Bone marrow (tissue), 2 donors: ENCODE data around the gene ZNF8.
"Not testable (repeated sequence)": the region's sequence is repeated elsewhere in the genome, so short reads cannot be mapped to it uniquely, and the experiment has no call there.

Experiments used
- DNase-seq, 2 donors: peaks; one replicate each; lab custom pipeline; 2025; lab: John Stamatoyannopoulos, UW

Gene ZNF8

DNA sequence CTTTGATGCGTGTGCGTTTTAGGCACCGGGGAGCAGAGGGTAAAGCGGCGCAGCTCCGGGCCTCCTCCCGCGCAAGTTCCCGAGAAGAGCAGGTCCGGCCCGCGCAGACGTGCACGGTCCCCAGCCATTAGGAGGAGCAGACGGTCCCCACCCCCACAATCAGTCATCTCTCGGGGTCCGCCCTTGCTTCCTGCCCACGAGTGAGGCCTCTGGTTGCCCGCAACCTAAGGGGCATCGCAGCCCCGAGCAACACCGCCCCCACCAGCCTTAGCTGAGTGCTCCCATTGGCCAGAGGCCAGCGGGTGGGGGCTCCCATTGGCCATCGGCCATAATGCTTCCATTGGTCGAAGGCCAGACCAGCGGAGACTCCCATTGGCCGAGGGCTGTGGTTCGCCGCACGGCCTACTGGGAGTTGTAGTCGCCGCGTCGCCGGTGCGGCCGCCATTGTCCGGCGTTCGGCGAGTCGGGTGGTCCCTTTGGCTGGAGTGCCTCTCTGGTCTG lies at the start of gene ZNF8:
Gene ZNF8 (plus strand): TSS at position 415 of the 501 bp plus-strand sequence. CDS start 127 bp downstream, outside the sequence.
- peak; percentile 80 to 97 for DNase-seq

DNA sequence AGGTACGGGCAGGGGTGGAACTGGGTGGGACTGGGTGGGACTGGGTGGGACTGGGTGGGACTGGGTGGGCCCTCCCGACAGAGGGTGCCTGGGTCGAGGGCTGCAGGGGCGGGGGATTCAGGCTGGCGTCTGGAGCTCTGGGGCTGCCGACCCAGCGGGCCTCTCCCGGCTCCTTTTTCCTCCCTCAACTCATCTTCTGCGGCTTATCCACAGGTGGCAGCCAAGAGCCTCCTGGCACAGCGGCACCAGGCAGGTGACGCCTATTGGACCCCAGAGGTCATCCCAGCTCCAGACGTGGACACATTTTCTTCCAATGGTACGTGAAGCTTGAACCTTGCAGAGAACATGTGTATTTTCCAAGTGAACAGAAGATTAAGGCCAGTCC lies 49.5 kb upstream of the ZNF8 start:
- no peak for DNase-seq

DNA sequence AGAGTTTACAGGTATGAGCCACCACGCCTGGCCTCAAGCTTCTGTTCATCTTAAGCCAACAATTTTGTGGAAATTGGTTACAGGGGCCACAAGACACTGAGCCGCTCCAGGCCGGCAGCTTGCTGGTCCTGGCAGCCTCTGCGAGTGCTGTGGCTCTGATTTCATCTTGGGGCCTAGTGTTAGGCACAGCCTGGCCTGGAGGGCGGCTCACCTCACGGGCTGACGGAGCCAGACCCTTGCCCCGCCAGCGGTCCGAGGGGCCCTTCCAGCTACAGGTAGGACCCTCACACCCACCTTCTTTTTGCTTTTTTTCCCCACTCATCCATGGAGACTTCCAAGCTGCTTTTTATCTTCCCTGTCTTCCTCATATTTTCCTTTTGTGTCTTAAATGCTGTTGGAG lies 41.4 kb upstream of the ZNF8 start:
- DNase-seq = no peak

DNA sequence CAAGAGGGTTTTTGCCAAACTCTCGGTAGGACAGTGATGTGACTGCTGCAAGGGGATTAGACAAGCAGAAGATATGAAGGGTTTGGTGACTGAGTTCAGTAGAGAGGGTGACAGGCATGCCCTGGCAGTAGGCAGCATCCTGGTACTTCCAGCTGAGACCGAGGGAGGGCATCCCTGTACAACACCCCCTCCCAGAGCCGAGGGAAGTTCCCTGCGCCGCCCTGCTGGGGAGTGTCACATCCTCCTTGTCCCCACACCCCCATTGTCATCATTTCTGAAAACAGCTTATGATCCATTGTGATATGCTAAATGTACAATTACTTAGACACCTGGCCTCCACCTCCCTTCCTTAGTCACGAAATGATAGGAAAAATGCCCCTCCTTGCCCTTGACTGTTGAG lies 35.4 kb upstream of the ZNF8 start:
- no peak for DNase-seq

DNA sequence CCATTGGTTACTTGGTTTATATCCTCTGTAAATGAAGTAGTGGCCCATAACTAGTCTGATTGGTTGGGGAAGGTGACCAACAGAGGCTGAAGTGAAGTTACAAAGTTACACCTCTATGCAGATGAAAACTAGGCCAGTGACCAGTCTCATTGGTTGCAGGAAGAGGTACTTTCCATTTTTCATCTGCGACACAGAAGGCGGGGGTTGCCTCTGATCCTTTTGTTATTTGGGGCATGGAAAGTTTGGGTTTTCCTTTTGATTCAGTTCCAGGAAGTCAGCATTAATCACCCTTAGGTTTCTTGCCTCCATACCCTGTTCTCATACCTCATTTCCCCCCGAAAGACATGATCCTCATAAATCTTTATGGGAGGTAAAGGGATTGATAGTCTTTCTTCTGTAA lies 29.9 kb upstream of the ZNF8 start:
- no peak for DNase-seq

- no peak for DNase-seq
These were observed 26.6 kb upstream of the ZNF8 start for GRCh38 chr19:58252102-58252685.

DNA sequence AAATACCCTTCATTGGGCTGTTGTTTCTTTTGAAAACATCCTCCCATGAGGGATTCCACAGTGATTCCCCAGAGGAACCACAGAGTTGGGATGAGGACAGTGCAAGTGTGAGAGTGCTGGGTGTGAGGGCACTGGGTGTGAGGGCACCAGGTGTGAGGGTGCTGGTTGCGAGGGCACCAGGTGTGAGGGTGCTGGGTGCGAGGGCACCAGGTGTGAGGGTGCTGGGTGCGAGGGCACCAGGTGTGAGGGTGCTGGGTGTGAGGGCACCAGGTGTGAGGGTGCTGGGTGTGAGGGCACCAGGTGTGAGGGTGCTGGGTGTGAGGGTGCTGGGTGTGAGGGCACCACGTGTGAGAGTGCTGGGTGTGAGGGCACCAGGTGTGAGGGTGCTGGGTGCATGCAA lies 20.5 kb upstream of the ZNF8 start:
- DNase-seq = not testable (repeated sequence)

- no peak for DNase-seq
These were observed 17.2 kb upstream of the ZNF8 start for GRCh38 chr19:58261600-58261967.

- no peak for DNase-seq
These were observed 16.5 kb upstream of the ZNF8 start for GRCh38 chr19:58261968-58262921.

GRCh38 chr19:58262922-58263296 lies 15.8 kb upstream of the ZNF8 start:
- DNase-seq = no peak

DNA sequence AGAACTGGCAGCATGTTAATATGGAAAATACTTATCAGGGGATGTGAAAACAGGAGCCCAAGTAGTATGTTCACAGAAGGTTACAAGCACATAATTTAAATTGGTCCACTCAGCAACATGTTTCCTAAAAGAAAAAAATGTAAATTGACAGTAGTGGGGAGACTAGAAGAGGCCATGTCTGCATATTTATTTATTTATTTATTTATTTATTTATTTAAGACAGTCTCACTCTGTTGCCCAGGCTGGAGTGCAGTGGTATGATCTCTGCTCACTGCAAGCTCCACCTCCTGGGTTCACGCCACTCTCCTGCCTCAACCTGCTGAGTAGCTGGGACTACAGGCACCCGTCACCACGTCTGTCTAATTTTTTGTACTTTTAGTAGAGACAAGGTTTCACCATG lies 13.7 kb upstream of the ZNF8 start:
- no peak for DNase-seq

GRCh38 chr19:58268344-58268743 lies 10.4 kb upstream of the ZNF8 start:
- no peak for DNase-seq

GRCh38 chr19:58274771-58275201 lies 4.0 kb upstream of the ZNF8 start:
- DNase-seq = no peak

DNA sequence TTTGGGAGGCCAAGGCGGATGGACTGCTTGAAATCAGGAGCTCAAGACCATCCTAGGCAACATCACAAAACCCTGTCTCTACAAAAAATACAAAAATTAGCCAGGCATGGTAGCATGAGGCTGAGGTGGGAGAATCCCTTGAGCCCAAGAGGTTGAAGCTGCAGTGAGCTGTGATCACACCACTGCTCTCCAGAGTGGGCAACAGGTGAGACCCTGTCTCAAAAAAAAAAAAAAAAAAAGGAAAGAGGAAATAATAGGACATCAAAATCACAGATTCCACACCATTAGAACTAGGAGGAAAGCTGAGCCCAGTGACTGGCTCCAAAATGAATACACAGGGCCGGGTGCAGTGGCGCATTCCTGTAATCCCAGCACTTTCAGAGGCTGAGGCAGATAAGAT lies 3.2 kb upstream of the ZNF8 start:
- no peak for DNase-seq

DNA sequence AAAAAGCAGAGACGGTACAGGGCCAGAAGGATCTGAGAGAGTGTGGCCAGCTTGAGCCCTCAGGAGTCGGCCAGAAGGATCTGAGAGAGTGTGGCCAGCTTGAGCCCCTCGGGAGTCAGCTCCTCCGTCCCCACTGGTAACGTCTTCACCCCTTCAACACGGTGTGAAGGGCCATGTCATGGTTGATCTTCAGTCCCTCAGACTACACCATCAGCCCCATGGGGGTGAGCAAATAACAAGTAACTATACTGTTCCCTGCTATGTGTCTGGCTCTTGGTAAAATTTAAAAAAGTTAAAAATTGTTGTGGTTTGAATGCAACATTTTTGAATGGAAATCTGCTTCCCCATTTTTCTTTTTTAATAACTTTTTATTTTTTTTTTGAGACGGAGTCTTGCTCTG lies 1.6 kb upstream of the ZNF8 start:
- DNase-seq = no peak

- no peak for DNase-seq
These were observed 811 bp upstream of the ZNF8 start for GRCh38 chr19:58277748-58278540.

DNA sequence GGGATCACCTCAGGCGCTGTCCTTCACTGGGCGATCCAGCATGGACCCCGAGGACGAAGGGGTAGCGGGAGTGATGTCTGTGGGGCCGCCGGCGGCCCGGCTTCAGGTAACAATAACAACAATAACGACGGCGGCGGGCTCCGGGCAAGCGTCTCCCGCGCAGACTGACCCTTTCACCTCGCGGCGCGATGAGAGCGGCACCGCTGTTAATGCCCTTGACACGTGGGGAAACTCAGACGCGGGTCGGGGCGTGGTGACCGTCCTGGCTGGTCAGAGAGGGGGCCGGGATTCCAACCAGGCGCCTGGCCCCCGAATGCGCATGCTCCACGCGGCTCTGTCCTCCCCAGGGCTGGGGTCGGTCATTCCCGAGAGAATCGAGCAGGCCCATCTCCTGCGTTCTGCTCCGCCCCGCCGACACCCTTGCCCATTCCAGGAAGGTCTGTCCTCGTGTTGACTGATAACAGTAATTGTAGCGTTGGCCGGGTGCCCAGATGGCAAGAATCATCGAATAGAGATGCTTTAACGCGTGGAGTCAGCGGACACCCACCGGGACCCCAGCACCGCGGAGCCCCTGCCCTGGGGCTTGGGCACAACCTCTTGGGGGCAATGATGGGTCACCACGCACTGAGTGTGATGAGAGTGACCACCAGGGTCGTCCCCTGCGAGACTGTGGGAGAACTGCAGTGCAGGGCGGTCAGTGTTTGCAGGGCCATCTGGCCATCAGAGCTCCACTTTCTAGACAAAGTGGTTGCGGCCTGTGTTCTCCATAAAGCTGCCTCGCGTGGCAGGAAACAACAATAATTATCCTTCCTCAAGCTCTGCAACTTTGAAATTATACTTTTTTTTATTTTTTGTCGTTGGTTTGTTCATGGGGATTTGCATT lies 528 bp downstream of the ZNF8 start:
- peak in 1 of 2 donors; percentile 25 for DNase-seq

GRCh38 chr19:58279925-58280316 lies 1.2 kb downstream of the ZNF8 start:
- DNase-seq = no peak

DNA sequence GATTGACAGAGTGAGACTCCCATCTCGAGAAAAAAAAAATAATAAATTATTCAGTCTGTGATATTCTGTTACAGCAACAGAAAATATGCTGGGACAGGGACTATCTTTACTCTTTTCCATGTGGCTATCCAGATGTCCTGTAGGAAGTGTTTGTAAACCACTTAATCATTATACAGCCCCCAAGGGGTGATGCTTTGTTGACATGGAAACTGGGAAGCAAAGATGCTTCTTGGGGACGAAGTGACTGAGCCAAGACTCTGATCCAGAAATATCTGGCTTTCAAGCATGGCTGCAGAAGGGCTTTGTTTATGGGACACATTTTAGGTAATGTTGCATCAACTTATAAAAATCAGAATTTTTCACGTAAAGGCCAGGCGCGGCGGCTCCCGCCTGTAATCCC lies 5.4 kb downstream of the ZNF8 start:
- no peak for DNase-seq

GRCh38 chr19:58291943-58292342 lies 13.2 kb downstream of the ZNF8 start:
- no peak for DNase-seq

- DNase-seq = no peak
These were observed 16.1 kb downstream of the ZNF8 start for GRCh38 chr19:58294743-58295374.
